ENCODE data around the gene PBX4. TPM values are rescaled to one million over a fixed set of nuclear protein-coding genes. Genes with fewer than 3 reads are reported as not detected.

Gene PBX4
- total and polyA plus RNA-seq, 2 experiments from 2014 or later, result 2.6 to 4.1 TPM

GRCh38 chr19:19544257-19544953 lies 74.1 kb downstream of the PBX4 start (continued):
- no peak for TF ChIP-seq ZNF462 (CRISPR knock-in tag; IDR thresholded peaks at IDR 0.05)
- no peak for TF ChIP-seq EZH2phosphoT487 (IDR thresholded peaks at IDR 0.05; ENCODE audit: unreplicated experiment)
- TF ChIP-seq POLR2AphosphoS5 (IDR thresholded peaks at IDR 0.05; ENCODE audit: low read depth), result no peak

DNA sequence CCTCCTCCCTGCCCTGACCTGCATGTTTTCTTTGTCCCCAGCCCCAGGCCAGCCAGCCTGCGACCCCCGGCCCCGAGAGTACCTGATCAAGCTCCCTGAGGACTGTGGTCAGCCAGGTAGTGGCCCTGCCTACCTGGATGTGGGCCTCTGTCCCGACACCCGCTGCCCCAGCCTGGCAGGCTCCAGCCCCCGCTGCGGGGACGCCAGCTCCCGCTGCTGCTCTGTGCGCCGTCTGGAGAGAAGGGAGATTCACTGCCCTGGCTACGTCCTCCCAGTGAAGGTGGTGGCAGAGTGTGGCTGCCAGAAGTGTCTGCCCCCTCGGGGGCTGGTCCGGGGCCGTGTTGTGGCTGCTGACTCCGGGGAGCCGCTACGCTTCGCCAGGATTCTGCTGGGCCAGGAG lies 74.8 kb downstream of the PBX4 start:
- Histone ChIP-seq H4K20me1 (replicated peaks; ENCODE audit: insufficient read depth) (0 out of 2 replicates have a peak, but pooled peaks cover 4% of the 10 kb centered on the region), H3K27ac (ENCODE audit: low read depth) (no peak overlapping the region), H3K4me2 (no peak overlapping the region), H3K36me3 (ENCODE audit: insufficient read depth) (no peaks in the 10 kb centered on the region), H3F3A (replicated peaks; ENCODE audit: low read depth) (0 out of 2 replicates have a peak, but pooled peaks cover 6% of the 10 kb centered on the region), H3K9me2 (ENCODE audit: insufficient read depth) (no peaks in the 10 kb centered on the region), H2AFZ (no peak overlapping the region), H3K4me1 (ENCODE audit: insufficient read depth) (peaks cover 3% of the 10 kb centered on the region; the same call in 1 of the 2 replicates), H3K79me2 (replicated peaks; ENCODE audit: insufficient read depth) (no peaks in the 10 kb centered on the region), H3K27me3 (ENCODE audit: insufficient read depth) (peaks cover 20% of the 10 kb centered on the region), H3K4me3 (no peak overlapping the region)
- Mint-ChIP-seq H3K27ac (no peak overlapping the region), H3K9me3 (no peaks in the 10 kb centered on the region; the same call in 2 of the 3 replicates), H3K4me3 (no peak overlapping the region), H3K27me3 (ENCODE audit: insufficient read depth, low read depth, poor library complexity) (peaks cover 14% of the 10 kb centered on the region), H3K36me3 (ENCODE audit: low read depth) (no peaks in the 10 kb centered on the region; the same call in 2 of the 3 replicates), H3K4me1 (peaks cover 6% of the 10 kb centered on the region)
- DNase-seq (ENCODE audit: low spot score) (no peak), ATAC-seq (no peak)
- no peak for TF ChIP-seq NANOG (IDR thresholded peaks at IDR 0.05; ENCODE audit: borderline replicate concordance)
- TF ChIP-seq, protein P1, sequence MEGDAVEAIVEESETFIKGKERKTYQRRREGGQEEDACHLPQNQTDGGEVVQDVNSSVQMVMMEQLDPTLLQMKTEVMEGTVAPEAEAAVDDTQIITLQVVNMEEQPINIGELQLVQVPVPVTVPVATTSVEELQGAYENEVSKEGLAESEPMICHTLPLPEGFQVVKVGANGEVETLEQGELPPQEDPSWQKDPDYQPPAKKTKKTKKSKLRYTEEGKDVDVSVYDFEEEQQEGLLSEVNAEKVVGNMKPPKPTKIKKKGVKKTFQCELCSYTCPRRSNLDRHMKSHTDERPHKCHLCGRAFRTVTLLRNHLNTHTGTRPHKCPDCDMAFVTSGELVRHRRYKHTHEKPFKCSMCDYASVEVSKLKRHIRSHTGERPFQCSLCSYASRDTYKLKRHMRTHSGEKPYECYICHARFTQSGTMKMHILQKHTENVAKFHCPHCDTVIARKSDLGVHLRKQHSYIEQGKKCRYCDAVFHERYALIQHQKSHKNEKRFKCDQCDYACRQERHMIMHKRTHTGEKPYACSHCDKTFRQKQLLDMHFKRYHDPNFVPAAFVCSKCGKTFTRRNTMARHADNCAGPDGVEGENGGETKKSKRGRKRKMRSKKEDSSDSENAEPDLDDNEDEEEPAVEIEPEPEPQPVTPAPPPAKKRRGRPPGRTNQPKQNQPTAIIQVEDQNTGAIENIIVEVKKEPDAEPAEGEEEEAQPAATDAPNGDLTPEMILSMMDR (conservative IDR thresholded peaks at IDR 0.05; ENCODE audit: low read depth in 2 of 2), result no peak

All from GM23338 (cell line).